Type B pancreatic cell (in vitro differentiated cells): Measurements from ENCODE around the gene KCNT1. TPM values are rescaled to one million over a fixed set of nuclear protein-coding genes. Genes with fewer than 3 reads are reported as not detected.

ENCODE experiments used
- DNase-seq: peaks from one replicate; pipeline ENCODE4 v3.0.0; 2021; ENCODE audit warnings: mixed read lengths; ENCODE audit not compliant: unreplicated experiment; ENCODE audit errors: extremely low spot score
- H3K27ac Mint-ChIP-seq: 2 replicates; pipeline ENCODE4 v1.8.0; 2021; ENCODE audit warnings: mild to moderate bottlenecking, mixed read lengths
- H3K27me3 Mint-ChIP-seq: 2 replicates; pipeline ENCODE4 v1.8.0; 2021; ENCODE audit warnings: mixed read lengths
- H3K36me3 Mint-ChIP-seq: 2 replicates; pipeline ENCODE4 v1.8.0; 2021; ENCODE audit warnings: mixed read lengths
- H3K4me1 Mint-ChIP-seq: one replicate; pipeline ENCODE4 v1.8.0; 2021; ENCODE audit warnings: mixed read lengths; ENCODE audit not compliant: unreplicated experiment
- H3K4me3 Mint-ChIP-seq: 2 replicates; pipeline ENCODE4 v1.8.0; 2021; ENCODE audit warnings: mild to moderate bottlenecking, mixed read lengths
- H3K9me3 Mint-ChIP-seq: 2 replicates; pipeline ENCODE4 v1.8.0; 2021; ENCODE audit warnings: mixed read lengths
- CTCF ChIP-seq: fragments of 200-600 bp; sonication (generic); conservative IDR thresholded peaks from 2 replicates; pipeline ENCODE4 v1.5.0; 2021; ENCODE audit warnings: antibody characterized with exemption, mild to moderate bottlenecking
- total RNA-seq: library from RNA; stranded (reverse); gene quantifications from 2 replicates; pipeline ENCODE4 v1.2.1, GENCODE V29; 2021; ENCODE audit warnings: low replicate concordance

The KCNT1 gene
- total RNA-seq, 1 donor from 2014 or later, result not detected

- no peaks in the 10 kb centered on the region for H3K36me3 Mint-ChIP-seq
- H3K4me3 Mint-ChIP-seq, result no peak overlapping the region
- peaks cover 16% of the 10 kb centered on the region for H3K27me3 Mint-ChIP-seq
- H3K4me1 Mint-ChIP-seq, result no peaks in the 10 kb centered on the region
- no peaks in the 10 kb centered on the region for H3K9me3 Mint-ChIP-seq
- no peak for TF ChIP-seq CTCF
- no peak overlapping the region for H3K27ac Mint-ChIP-seq
- no peak for DNase-seq
Observed at GRCh38 chr9:135701067-135701958, 672 bp upstream of the KCNT1 start.

DNA sequence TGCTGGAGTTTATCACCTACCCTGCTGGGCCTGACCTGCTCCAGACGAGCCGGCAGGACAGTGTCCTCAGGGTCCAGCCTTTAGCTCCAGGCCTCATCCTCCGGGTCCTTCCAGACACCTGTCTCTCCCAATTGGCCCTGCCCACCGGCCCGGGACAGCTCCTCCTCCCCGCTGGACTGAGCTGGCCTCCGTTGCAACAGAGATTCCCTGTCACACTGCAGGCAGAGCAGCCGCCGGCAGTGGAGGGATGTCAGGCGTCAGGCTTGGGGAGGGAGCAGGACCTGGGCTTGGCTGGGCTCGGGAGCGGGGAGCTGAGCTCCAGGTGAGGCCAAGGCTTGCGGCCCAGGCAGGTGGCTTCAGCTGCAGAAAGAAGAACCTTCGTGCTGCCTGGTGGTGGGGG lies 1.7 kb downstream of the KCNT1 start:
- H3K9me3 Mint-ChIP-seq, result no peaks in the 10 kb centered on the region
- DNase-seq, result no peak
- H3K27me3 Mint-ChIP-seq, result peaks cover 28% of the 10 kb centered on the region
- no peak overlapping the region for H3K4me3 Mint-ChIP-seq
- no peaks in the 10 kb centered on the region for H3K36me3 Mint-ChIP-seq
- H3K27ac Mint-ChIP-seq, result no peak overlapping the region
- H3K4me1 Mint-ChIP-seq, result no peaks in the 10 kb centered on the region
- no peak for TF ChIP-seq CTCF

- no peaks in the 10 kb centered on the region for H3K4me1 Mint-ChIP-seq
- H3K36me3 Mint-ChIP-seq, result no peaks in the 10 kb centered on the region
- no peak overlapping the region for H3K27ac Mint-ChIP-seq
- H3K27me3 Mint-ChIP-seq, result peaks cover 35% of the 10 kb centered on the region
- no peak overlapping the region for H3K4me3 Mint-ChIP-seq
- no peak for TF ChIP-seq CTCF
- DNase-seq, result no peak
- H3K9me3 Mint-ChIP-seq, result no peaks in the 10 kb centered on the region
Observed at GRCh38 chr9:135704483-135704882, 2.5 kb downstream of the KCNT1 start.

- H3K4me1 Mint-ChIP-seq, result no peaks in the 10 kb centered on the region
- no peaks in the 10 kb centered on the region for H3K36me3 Mint-ChIP-seq
- no peaks in the 10 kb centered on the region for H3K9me3 Mint-ChIP-seq
- H3K4me3 Mint-ChIP-seq, result no peak overlapping the region
- no peak for TF ChIP-seq CTCF
- H3K27me3 Mint-ChIP-seq, result peaks cover 44% of the 10 kb centered on the region
- no peak overlapping the region for H3K27ac Mint-ChIP-seq
- DNase-seq, result no peak
Observed at GRCh38 chr9:135705376-135705775, 3.4 kb downstream of the KCNT1 start.

- no peak overlapping the region for H3K27ac Mint-ChIP-seq
- no peak for DNase-seq
- H3K9me3 Mint-ChIP-seq, result no peaks in the 10 kb centered on the region
- no peaks in the 10 kb centered on the region for H3K4me1 Mint-ChIP-seq
- no peaks in the 10 kb centered on the region for H3K36me3 Mint-ChIP-seq
- H3K4me3 Mint-ChIP-seq, result no peak overlapping the region
- H3K27me3 Mint-ChIP-seq, result peaks cover 53% of the 10 kb centered on the region
- TF ChIP-seq CTCF, result no peak
Observed at GRCh38 chr9:135706288-135706687, 4.3 kb downstream of the KCNT1 start.
